Hepatocyte (in vitro differentiated cells): ENCODE data around the gene PRSS3. TPM values are rescaled to one million over a fixed set of nuclear protein-coding genes. Genes with fewer than 3 reads are reported as not detected.
"Not testable (repeated sequence)": the region's sequence is repeated elsewhere in the genome, so short reads cannot be mapped to it uniquely, and the experiment has no call there.

ENCODE experiments used
- DNase-seq: peaks from one replicate; pipeline ENCODE4 v3.0.0-alpha.2; 2016; ENCODE audit warnings: low spot score
- H2AFZ ChIP-seq: fragments of 200-600 bp; sonication (generic); 2 replicates; pipeline ENCODE4 v1.6.0; 2016; ENCODE audit warnings: antibody characterized with exemption, mild to moderate bottlenecking
- H3K27ac ChIP-seq: fragments of 200-600 bp; sonication (generic); 2 replicates; pipeline ENCODE4 v1.5.1; 2016; ENCODE audit warnings: mild to moderate bottlenecking
- H3K27me3 ChIP-seq: fragments of 200-600 bp; sonication (generic); 2 replicates; pipeline ENCODE4 v1.6.1; 2016
- H3K36me3 ChIP-seq: fragments of 200-600 bp; sonication (generic); replicated peaks from 2 replicates; pipeline ENCODE4 v1.5.1; 2016; ENCODE audit warnings: low read depth; ENCODE audit not compliant: insufficient read depth
- H3K4me1 ChIP-seq: fragments of 200-600 bp; sonication (generic); 2 replicates; pipeline ENCODE4 v1.5.1; 2016; ENCODE audit warnings: mild to moderate bottlenecking, moderate library complexity; ENCODE audit not compliant: insufficient read depth
- H3K4me2 ChIP-seq: fragments of 200-600 bp; sonication (generic); 2 replicates; pipeline ENCODE4 v1.6.0; 2016
- H3K4me3 ChIP-seq: fragments of 200-600 bp; sonication (generic); 2 replicates; pipeline ENCODE4 v1.5.1; 2016; ENCODE audit warnings: mild to moderate bottlenecking
- H3K79me2 ChIP-seq: fragments of 200-600 bp; sonication (generic); 2 replicates; pipeline ENCODE4 v1.6.0; 2017; ENCODE audit warnings: mild to moderate bottlenecking
- H3K9me2 ChIP-seq: fragments of 200-600 bp; sonication (generic); replicated peaks from 2 replicates; pipeline ENCODE4 v1.6.0; 2017; ENCODE audit warnings: mild to moderate bottlenecking; ENCODE audit not compliant: insufficient read depth
- H3K9me3 ChIP-seq: fragments of 200-600 bp; sonication (generic); 2 replicates; pipeline ENCODE4 v1.5.1; 2016; ENCODE audit warnings: low read depth, mild to moderate bottlenecking
- H4K20me1 ChIP-seq: fragments of 200-600 bp; sonication (generic); 2 replicates; pipeline ENCODE4 v1.6.0; 2016; ENCODE audit warnings: mild to moderate bottlenecking; ENCODE audit not compliant: insufficient read depth, poor library complexity, severe bottlenecking
- EZH2 ChIP-seq: fragments of 200-600 bp; sonication (generic); IDR thresholded peaks from 2 replicates; pipeline ENCODE4 v1.6.1; 2016; ENCODE audit warnings: antibody characterized with exemption, mild to moderate bottlenecking, borderline replicate concordance
- EZH2phosphoT487 ChIP-seq: fragments of 200-600 bp; sonication (generic); IDR thresholded peaks from one replicate; pipeline ENCODE4 v1.6.1; 2018; ENCODE audit warnings: antibody characterized with exemption, mild to moderate bottlenecking, low read depth, moderate library complexity; ENCODE audit not compliant: unreplicated experiment, severe bottlenecking
- WGBS: methylation state at CpG from one replicate; pipeline ENCODE4 v1.1.6; 2016; ENCODE audit warnings: low lambda C conversion rate; ENCODE audit errors: missing lambda C conversion rate; 5-methylcytosine and 5-hydroxymethylcytosine counted together
- polyA plus RNA-seq: library from polyadenylated mRNA; unstranded; fragments of >200 nt; fragmentation: Nextera tagmentation; extraction: Ambion mirVana; gene quantifications from 2 replicates; pipeline ENCODE4 v1.2.1, GENCODE V29; 2016
- total RNA-seq: library from RNA; depleted of rRNA; stranded (reverse); fragments of >200 nt; gene quantifications from 2 replicates; pipeline ENCODE4 v1.2.3, GENCODE V29; 2014
- TF ChIP-seq, protein P1 (sequence below): fragments of 200-600 bp; sonication (generic); IDR thresholded peaks from 2 replicates; pipeline ENCODE4 v1.5.1; 2016; ENCODE audit warnings: antibody characterized with exemption, mild to moderate bottlenecking; ENCODE audit not compliant: poor library complexity

The PRSS3 gene
- total and polyA plus RNA-seq, 2 experiments from 2014 or later: 1.5 TPM; not detected in 1

DNA sequence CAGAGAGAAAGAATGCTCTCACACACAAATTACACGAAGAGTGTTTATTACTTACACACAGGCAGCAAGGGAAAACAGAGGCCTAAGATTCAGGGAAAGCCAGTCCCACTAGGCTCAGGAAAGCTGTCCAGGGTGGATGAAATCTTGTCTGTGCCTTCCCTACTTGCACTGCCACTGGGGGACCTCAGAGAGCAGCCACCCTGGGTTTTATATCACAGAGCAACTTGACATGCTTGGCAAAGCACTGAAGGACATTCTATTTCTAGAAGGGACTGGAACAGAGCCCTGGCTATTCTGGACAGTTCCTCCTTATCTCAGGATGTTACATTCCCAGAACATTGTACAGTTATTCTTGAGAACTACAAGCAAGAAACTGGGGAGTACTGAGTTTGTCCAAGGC is 7.5 kb upstream of the PRSS3 start:
- Histone ChIP-seq H3K27me3 (no peaks in the 10 kb centered on the region), H3K9me2 (no peaks in the 10 kb centered on the region), H3K9me3 (no peaks in the 10 kb centered on the region), H3K79me2 (no peaks in the 10 kb centered on the region), H3K4me1 (no peaks in the 10 kb centered on the region), H3K4me2 (no peak overlapping the region), H3K4me3 (no peak overlapping the region), H3K27ac (no peak overlapping the region), H3K36me3 (no peaks in the 10 kb centered on the region), H2AFZ (no peak overlapping the region), H4K20me1 (no peaks in the 10 kb centered on the region)
- DNase-seq: no peak
- 33% methylated on average over 1 of the region's 1 CpG for WGBS
- TF ChIP-seq, protein P1, sequence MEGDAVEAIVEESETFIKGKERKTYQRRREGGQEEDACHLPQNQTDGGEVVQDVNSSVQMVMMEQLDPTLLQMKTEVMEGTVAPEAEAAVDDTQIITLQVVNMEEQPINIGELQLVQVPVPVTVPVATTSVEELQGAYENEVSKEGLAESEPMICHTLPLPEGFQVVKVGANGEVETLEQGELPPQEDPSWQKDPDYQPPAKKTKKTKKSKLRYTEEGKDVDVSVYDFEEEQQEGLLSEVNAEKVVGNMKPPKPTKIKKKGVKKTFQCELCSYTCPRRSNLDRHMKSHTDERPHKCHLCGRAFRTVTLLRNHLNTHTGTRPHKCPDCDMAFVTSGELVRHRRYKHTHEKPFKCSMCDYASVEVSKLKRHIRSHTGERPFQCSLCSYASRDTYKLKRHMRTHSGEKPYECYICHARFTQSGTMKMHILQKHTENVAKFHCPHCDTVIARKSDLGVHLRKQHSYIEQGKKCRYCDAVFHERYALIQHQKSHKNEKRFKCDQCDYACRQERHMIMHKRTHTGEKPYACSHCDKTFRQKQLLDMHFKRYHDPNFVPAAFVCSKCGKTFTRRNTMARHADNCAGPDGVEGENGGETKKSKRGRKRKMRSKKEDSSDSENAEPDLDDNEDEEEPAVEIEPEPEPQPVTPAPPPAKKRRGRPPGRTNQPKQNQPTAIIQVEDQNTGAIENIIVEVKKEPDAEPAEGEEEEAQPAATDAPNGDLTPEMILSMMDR: no peak
- no peak for TF ChIP-seq EZH2
- no peak for TF ChIP-seq EZH2phosphoT487

DNA sequence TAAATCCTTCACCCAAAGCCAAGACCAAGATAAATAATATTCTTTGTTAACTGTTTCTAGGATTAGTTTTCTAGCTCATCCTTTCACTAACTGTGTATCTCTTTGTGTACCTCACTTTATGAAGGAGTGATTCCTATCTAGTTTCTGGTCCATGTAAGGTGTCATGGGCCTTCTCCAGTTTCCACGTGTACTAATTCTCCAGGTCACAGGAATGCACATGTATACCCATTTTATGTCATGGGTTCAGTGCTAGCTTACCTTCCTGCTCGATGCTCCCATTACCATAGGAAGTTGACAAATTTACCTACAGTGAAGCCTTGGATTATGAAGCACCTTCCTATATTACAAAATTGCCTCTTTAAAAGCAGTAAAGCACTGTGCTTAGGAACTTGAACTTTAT is 5.9 kb upstream of the PRSS3 start:
- H3K27ac ChIP-seq, H3K36me3 ChIP-seq, H3K9me2 ChIP-seq, DNase-seq, H3K4me2 ChIP-seq, H3K9me3 ChIP-seq, H3K27me3 ChIP-seq, H2AFZ ChIP-seq, H3K4me1 ChIP-seq, H4K20me1 ChIP-seq, H3K79me2 ChIP-seq, H3K4me3 ChIP-seq: not testable (repeated sequence)
- 86% methylated on average over 2 of the region's 2 CpGs for WGBS

DNA sequence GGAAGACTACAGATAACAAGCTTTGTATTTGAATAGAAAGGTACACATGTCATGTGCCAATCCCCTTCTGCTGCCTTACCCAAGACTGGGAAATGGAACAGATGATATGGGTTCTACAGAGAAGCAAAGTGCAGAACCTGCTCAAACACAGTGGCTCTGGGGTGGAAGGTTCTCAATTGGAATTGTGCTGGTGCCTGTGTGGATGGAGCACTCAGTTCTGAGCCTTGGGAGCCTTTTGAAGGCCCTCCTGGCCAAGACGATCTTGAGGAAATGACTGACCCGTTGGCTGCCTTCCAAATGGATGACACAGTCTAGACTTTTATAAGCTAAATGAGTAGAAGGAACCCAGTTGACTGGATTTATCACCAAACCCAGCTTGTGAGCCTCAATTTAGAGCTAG is 4.2 kb upstream of the PRSS3 start:
- Histone ChIP-seq H2AFZ (no peak overlapping the region), H4K20me1 (no peaks in the 10 kb centered on the region), H3K27me3 (no peaks in the 10 kb centered on the region), H3K4me2 (no peak overlapping the region), H3K4me3 (no peak overlapping the region), H3K9me2 (no peaks in the 10 kb centered on the region), H3K79me2 (no peaks in the 10 kb centered on the region), H3K9me3 (no peaks in the 10 kb centered on the region), H3K36me3 (no peaks in the 10 kb centered on the region), H3K4me1 (no peaks in the 10 kb centered on the region), H3K27ac (no peak overlapping the region)
- DNase-seq: no peak
- 65% methylated on average over 2 of the region's 2 CpGs for WGBS
- TF ChIP-seq EZH2phosphoT487 (no peak), EZH2 (no peak)
- TF ChIP-seq, protein P1: no peak

DNA sequence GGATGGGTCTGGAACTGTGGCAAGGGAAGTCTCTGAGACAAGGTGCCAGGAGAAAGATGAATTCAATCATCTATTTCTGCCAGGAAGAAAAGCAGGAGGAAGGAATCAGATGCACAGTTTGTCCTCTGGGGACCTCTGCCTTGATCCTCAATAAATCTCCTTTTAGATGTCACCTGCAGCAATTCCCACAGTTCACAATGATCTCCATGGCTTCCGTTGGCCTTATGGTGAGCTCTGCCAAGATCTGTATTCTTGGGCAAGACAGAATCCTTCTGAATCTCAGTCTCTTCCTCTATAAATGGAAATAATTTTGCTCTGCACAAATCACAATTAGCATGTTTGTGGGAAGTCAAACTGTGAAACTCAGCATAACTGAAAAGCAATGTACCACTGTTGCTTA is 1.9 kb upstream of the PRSS3 start:
- not testable (repeated sequence) for H3K4me2 ChIP-seq

DNA sequence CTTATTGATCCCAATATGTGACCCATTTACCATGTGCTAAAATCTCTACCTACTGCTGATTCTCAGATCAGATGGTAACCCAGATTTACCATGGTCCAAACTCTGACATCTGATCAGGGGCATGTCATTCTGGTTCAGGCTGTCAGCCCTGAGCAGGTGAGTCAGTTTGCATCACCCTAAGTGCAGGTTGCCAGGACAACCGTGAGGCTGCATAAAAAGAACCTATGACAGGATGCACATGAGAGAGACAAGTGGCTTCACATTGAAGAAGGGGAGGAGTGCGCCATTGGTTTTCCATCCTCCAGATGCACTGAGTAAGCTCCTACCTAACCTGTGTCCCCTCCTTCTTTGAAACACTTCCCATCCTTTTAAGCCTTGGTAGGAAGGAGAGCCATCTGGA is 801 bp upstream of the PRSS3 start:
- no peak overlapping the region for H3K27ac ChIP-seq
- no peak for DNase-seq
- no peaks in the 10 kb centered on the region for H3K9me3 ChIP-seq
- no peaks in the 10 kb centered on the region for H3K9me2 ChIP-seq
- H3K4me1 ChIP-seq: no peaks in the 10 kb centered on the region
- no peaks in the 10 kb centered on the region for H3K27me3 ChIP-seq
- no peaks in the 10 kb centered on the region for H3K79me2 ChIP-seq
- H3K36me3 ChIP-seq: no peaks in the 10 kb centered on the region
- no peak overlapping the region for H3K4me2 ChIP-seq
- TF ChIP-seq EZH2 (no peak), EZH2phosphoT487 (no peak)
- TF ChIP-seq, protein P1: no peak
- no peaks in the 10 kb centered on the region for H4K20me1 ChIP-seq
- WGBS: 83% methylated on average over 2 of the region's 2 CpGs
- H3K4me3 ChIP-seq: no peak overlapping the region
- H2AFZ ChIP-seq: no peak overlapping the region

More for the DNA sequence above, 1.9 kb upstream of the PRSS3 start:
- H3K27ac ChIP-seq, H3K36me3 ChIP-seq, H3K4me1 ChIP-seq, H3K9me3 ChIP-seq, H3K79me2 ChIP-seq, H3K4me3 ChIP-seq, DNase-seq, H3K27me3 ChIP-seq, H3K9me2 ChIP-seq, H4K20me1 ChIP-seq, H2AFZ ChIP-seq: not testable (repeated sequence)
- WGBS: 86% methylated on average over 1 of the region's 1 CpG
